Measurements from ENCODE around the gene SLC4A4. TPM values are rescaled to one million over a fixed set of nuclear protein-coding genes. Genes with fewer than 3 reads are reported as not detected.

The SLC4A4 gene
- total RNA-seq, 2 donors from 2014 or later = 0.12 TPM; not detected in 1

GRCh38 chr4:71526637-71527406 lies 188.0 kb downstream of the SLC4A4 start:
- ATAC-seq (no peak), DNase-seq (ENCODE audit: low spot score in 2 of 2) (no peak)
- Mint-ChIP-seq H3K36me3 (no peaks in the 10 kb centered on the region), H3K27ac (no peak overlapping the region), H3K9me3 (no peaks in the 10 kb centered on the region)

GRCh38 chr4:71532407-71532806 lies 193.6 kb downstream of the SLC4A4 start:
- H3K27ac Mint-ChIP-seq = no peak overlapping the region
- ATAC-seq (no peak), DNase-seq (ENCODE audit: low spot score in 2 of 2) (no peak)
- H3K9me3 Mint-ChIP-seq = no peaks in the 10 kb centered on the region
- H3K36me3 Mint-ChIP-seq = no peaks in the 10 kb centered on the region

GRCh38 chr4:71533121-71533520 lies 194.3 kb downstream of the SLC4A4 start:
- no peaks in the 10 kb centered on the region for H3K9me3 Mint-ChIP-seq
- no peak for DNase-seq (ENCODE audit: low spot score in 2 of 2)
- no peak for ATAC-seq
- H3K36me3 Mint-ChIP-seq = no peaks in the 10 kb centered on the region
- no peak overlapping the region for H3K27ac Mint-ChIP-seq

- Mint-ChIP-seq H3K36me3 (no peaks in the 10 kb centered on the region), H3K27ac (no peak overlapping the region), H3K9me3 (no peaks in the 10 kb centered on the region)
- DNase-seq (ENCODE audit: low spot score in 2 of 2) (no peak), ATAC-seq (no peak)
Measured at GRCh38 chr4:71537551-71538065, 198.8 kb downstream of the SLC4A4 start.

DNA sequence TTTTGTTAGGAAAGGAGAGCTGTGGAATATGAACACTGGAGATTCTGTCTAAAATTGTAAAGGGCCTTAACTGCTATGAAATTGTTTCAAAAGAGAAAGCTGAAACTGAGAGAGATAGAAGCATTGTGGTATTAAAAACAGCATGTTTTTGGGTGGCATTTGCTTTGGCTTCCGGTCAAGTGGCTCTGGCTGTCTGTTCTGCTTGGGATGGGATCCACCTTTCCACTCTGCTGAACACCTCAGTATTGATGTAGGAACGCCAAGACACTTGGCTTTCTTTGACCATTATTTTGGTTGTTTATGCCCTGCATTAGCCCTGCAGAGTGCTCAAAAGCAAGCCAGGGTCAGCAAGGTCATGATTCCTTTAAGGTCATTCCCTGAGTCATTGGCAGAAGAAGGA lies 199.7 kb downstream of the SLC4A4 start:
- Mint-ChIP-seq H3K9me3 (no peaks in the 10 kb centered on the region), H3K27ac (no peak overlapping the region), H3K36me3 (no peaks in the 10 kb centered on the region)
- no peak for ATAC-seq
- DNase-seq (ENCODE audit: low spot score in 2 of 2) = no peak

GRCh38 chr4:71540749-71541269 lies 202.0 kb downstream of the SLC4A4 start:
- no peaks in the 10 kb centered on the region for H3K9me3 Mint-ChIP-seq
- no peaks in the 10 kb centered on the region for H3K36me3 Mint-ChIP-seq
- no peak for ATAC-seq
- H3K27ac Mint-ChIP-seq = no peak overlapping the region
- DNase-seq (ENCODE audit: low spot score in 2 of 2) = no peak

DNA sequence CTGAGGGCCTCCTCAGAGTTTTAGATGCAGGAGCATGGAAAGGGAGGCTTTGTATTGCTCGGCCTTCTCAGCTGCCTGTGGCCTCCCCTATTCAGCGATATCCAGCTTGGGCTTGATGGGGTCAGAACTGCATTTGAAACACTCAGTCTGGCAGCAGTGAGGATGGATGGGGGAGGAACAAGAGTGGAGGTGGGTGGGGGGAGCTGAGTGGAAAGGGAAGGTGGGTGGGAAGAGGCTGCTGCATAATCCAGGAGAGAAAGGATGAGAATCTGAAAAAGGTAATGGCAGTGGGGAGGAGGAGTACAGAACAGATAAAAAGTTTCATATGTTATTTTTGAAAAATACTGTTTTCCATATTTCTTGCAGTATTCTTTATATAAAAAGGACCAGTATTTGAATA lies 202.7 kb downstream of the SLC4A4 start:
- DNase-seq (ENCODE audit: low spot score in 2 of 2) = no peak
- H3K27ac Mint-ChIP-seq = no peak overlapping the region
- H3K9me3 Mint-ChIP-seq = no peaks in the 10 kb centered on the region
- H3K36me3 Mint-ChIP-seq = no peaks in the 10 kb centered on the region
- ATAC-seq = no peak

DNA sequence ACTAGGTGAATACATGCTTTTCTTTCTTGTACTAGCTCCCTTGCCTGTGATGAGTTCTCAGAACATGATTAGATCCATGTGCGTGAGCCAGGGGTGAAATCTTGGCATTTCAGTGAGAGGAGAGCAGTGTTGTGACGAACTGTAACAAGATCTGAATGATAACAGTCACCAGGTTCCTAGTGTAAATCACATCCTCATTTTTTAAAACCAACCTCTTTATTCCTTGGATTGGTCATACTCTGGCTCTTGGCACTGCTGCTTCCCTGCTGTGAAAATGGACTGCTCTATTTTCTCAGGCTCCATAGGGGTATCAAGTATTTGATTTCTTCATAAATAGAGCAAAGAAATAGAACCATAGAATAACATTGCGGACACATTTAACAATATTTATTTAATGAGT lies 206.3 kb downstream of the SLC4A4 start:
- Mint-ChIP-seq H3K27ac (no peak overlapping the region), H3K36me3 (no peaks in the 10 kb centered on the region), H3K9me3 (no peaks in the 10 kb centered on the region)
- no peak for ATAC-seq
- DNase-seq (ENCODE audit: low spot score in 2 of 2) = no peak

- Mint-ChIP-seq H3K36me3 (no peaks in the 10 kb centered on the region), H3K27ac (no peak overlapping the region), H3K9me3 (no peaks in the 10 kb centered on the region)
- ATAC-seq (no peak), DNase-seq (ENCODE audit: low spot score in 2 of 2) (no peak)
Measured at GRCh38 chr4:71549516-71550160, 210.8 kb downstream of the SLC4A4 start.

DNA sequence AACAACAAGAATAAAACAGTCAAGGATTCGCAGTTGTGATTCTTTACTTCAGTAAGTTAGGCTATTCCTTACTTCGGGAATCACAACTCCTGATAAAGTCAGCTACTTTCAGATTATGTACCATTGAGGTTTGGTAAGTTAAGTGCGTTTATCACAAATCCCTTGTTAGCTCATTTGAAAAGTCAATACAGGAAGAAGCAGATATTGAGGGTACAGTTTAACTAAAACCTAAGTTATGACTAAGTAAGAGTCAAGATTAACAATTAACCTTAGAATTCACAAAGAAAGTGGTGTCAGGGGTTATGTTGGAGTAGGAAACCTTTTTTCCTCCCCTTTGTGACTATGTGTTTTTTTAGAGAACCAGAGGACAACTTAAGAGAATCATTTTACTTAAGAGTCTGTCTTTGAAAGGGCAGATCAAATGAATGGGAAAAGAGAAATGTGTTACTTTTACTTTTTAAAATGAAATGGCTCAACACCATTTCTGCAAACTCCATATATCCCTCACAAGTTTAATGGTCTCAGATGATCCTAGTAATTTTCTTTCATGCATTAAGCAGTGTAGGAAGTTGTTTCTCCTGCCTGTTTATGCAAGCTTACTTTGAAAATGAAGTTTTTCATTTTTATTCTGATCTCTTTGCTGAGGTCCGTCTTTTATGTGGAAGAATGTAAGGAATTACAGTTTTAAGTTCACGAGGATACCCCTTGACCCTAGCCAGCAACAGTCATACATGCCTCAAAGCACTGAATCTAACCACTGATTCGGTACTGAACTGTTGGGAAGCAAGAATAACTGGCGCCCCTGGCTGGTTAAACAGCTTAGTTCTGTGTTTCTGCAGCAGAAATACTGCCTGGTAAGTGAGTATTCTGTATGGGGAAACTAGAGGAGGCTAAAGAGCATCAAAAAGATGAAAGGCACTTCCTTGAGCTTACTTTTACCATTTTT lies 211.7 kb downstream of the SLC4A4 start:
- Mint-ChIP-seq H3K36me3 (no peaks in the 10 kb centered on the region), H3K9me3 (no peaks in the 10 kb centered on the region), H3K27ac (no peak overlapping the region)
- DNase-seq (ENCODE audit: low spot score in 2 of 2) = no peak
- no peak for ATAC-seq

GRCh38 chr4:71553605-71554004 lies 214.8 kb downstream of the SLC4A4 start:
- no peak overlapping the region for H3K27ac Mint-ChIP-seq
- no peaks in the 10 kb centered on the region for H3K36me3 Mint-ChIP-seq
- H3K9me3 Mint-ChIP-seq = no peaks in the 10 kb centered on the region
- ATAC-seq = no peak
- DNase-seq (ENCODE audit: low spot score in 2 of 2) = no peak

GRCh38 chr4:71554025-71554424 lies 215.2 kb downstream of the SLC4A4 start:
- H3K36me3 Mint-ChIP-seq = no peaks in the 10 kb centered on the region
- H3K9me3 Mint-ChIP-seq = no peaks in the 10 kb centered on the region
- H3K27ac Mint-ChIP-seq = no peak overlapping the region
- DNase-seq (ENCODE audit: low spot score in 2 of 2) (no peak), ATAC-seq (no peak)

- Mint-ChIP-seq H3K9me3 (no peaks in the 10 kb centered on the region), H3K36me3 (no peaks in the 10 kb centered on the region), H3K27ac (no peak overlapping the region)
- DNase-seq (ENCODE audit: low spot score in 2 of 2) = no peak
- ATAC-seq = peak; percentile 40 to 96
Measured at GRCh38 chr4:71558248-71558647, 219.4 kb downstream of the SLC4A4 start.

- no peaks in the 10 kb centered on the region for H3K9me3 Mint-ChIP-seq
- DNase-seq (ENCODE audit: low spot score in 2 of 2) = no peak
- H3K36me3 Mint-ChIP-seq = no peaks in the 10 kb centered on the region
- H3K27ac Mint-ChIP-seq = no peak overlapping the region
- ATAC-seq = no peak
Measured at GRCh38 chr4:71559957-71560571, 221.2 kb downstream of the SLC4A4 start.

- ATAC-seq = no peak
- DNase-seq (ENCODE audit: low spot score in 2 of 2) = no peak
- Mint-ChIP-seq H3K9me3 (no peaks in the 10 kb centered on the region), H3K27ac (no peak overlapping the region), H3K36me3 (no peaks in the 10 kb centered on the region)
Measured at GRCh38 chr4:71564775-71565174, 226.0 kb downstream of the SLC4A4 start.

- ATAC-seq (no peak), DNase-seq (ENCODE audit: low spot score in 2 of 2) (no peak)
- Mint-ChIP-seq H3K9me3 (no peaks in the 10 kb centered on the region), H3K36me3 (no peaks in the 10 kb centered on the region), H3K27ac (no peak overlapping the region)
Measured at GRCh38 chr4:71566856-71567255, 228.0 kb downstream of the SLC4A4 start.
